ENCODE measurements around the gene CAMSAP1. TPM values are rescaled to one million over a fixed set of nuclear protein-coding genes. Genes with fewer than 3 reads are reported as not detected.

CAMSAP1 gene
- total and polyA plus RNA-seq, 2 donors (not counting 1 experiment from before 2014, with no cell fraction given): 6.6 to 31.0 TPM

- H3K9ac ChIP-seq (ENCODE audit: low read length): no peak overlapping the region
- DNase-seq (no peak), ATAC-seq (ENCODE audit: low read depth) (no peak)
- H3K79me2 ChIP-seq (ENCODE audit: control insufficient read depth, insufficient read depth, low read length): no peaks in the 10 kb centered on the region
- H3K4me1 ChIP-seq (ENCODE audit: control insufficient read depth in 2 of 2, insufficient read depth in 2 of 2, low read length in 2 of 2): no peaks in the 10 kb centered on the region
- H3K9me3 ChIP-seq (ENCODE audit: control extremely low read depth in 1 of 3, control insufficient read depth in 2 of 3, insufficient read depth in 1 of 3, low read length in 2 of 3): no peaks in the 10 kb centered on the region
- H3K9me3 Mint-ChIP-seq (ENCODE audit: insufficient read depth): no peaks in the 10 kb centered on the region
- ChIA-PET CTCF (no interaction called here), POLR2A (no interaction called here)
- H2AFZ ChIP-seq (ENCODE audit: insufficient read depth, low read depth, low read length, poor library complexity, severe bottlenecking): no peak overlapping the region
- H3K4me3 ChIP-seq (ENCODE audit: control extremely low read depth in 1 of 5, extremely low read depth in 1 of 5, insufficient read depth in 1 of 5, low read depth in 2 of 5, low read length in 4 of 5): no peak overlapping the region
- TF ChIP-seq EZH2 (IDR thresholded peaks at IDR 0.05; ENCODE audit: borderline replicate concordance, insufficient read depth, low read depth, low read length, poor library complexity, severe bottlenecking) (no peak), CTCF (IDR thresholded peaks at IDR 0.05) (no peak)
- H3K27ac ChIP-seq (ENCODE audit: low read length in 2 of 2): no peak overlapping the region
- intact Hi-C loops (cut with micrococcal nuclease): no loop called here
- no peaks in the 10 kb centered on the region for H3K27me3 ChIP-seq (replicated peaks in 1 of 4; ENCODE audit: control extremely low read depth in 1 of 4, control insufficient read depth in 3 of 4, insufficient read depth in 4 of 4, low read length in 3 of 4)
- no peaks in the 10 kb centered on the region for H3K4me1 Mint-ChIP-seq
- H3K4me3 Mint-ChIP-seq: no peak overlapping the region
- WGBS (ENCODE audit: insufficient coverage): 81% methylated on average over 35 of the region's 36 CpGs
- H3K4me2 ChIP-seq (replicated peaks; ENCODE audit: low read depth, low read length, poor library complexity, severe bottlenecking): no peak overlapping the region
- H3K27ac Mint-ChIP-seq: no peak overlapping the region
- no peaks in the 10 kb centered on the region for H3K36me3 ChIP-seq (replicated peaks in 1 of 2; ENCODE audit: control extremely low read depth in 1 of 2, control insufficient read depth in 1 of 2, extremely low read depth in 1 of 2, insufficient read depth in 2 of 2, low read length in 1 of 2)
- no peaks in the 10 kb centered on the region for H4K20me1 ChIP-seq (ENCODE audit: control insufficient read depth, insufficient read depth, low read length, poor library complexity, severe bottlenecking)
- no peaks in the 10 kb centered on the region for H3K27me3 Mint-ChIP-seq
These were observed 118.6 kb downstream of the CAMSAP1 start for GRCh38 chr9:135788576-135789300.

GRCh38 chr9:135787776-135788575 is 119.4 kb downstream of the CAMSAP1 start:
- H3K9me3 Mint-ChIP-seq (ENCODE audit: insufficient read depth): no peaks in the 10 kb centered on the region
- WGBS (ENCODE audit: insufficient coverage): 90% methylated on average over 37 of the region's 38 CpGs

More at GRCh38 chr9:135787776-135788575, 119.4 kb downstream of the CAMSAP1 start:
- Histone ChIP-seq H2AFZ (ENCODE audit: insufficient read depth, low read depth, low read length, poor library complexity, severe bottlenecking) (no peak overlapping the region), H3K36me3 (replicated peaks in 1 of 2; ENCODE audit: control extremely low read depth in 1 of 2, control insufficient read depth in 1 of 2, extremely low read depth in 1 of 2, insufficient read depth in 2 of 2, low read length in 1 of 2) (no peaks in the 10 kb centered on the region), H3K9me3 (ENCODE audit: control extremely low read depth in 1 of 3, control insufficient read depth in 2 of 3, insufficient read depth in 1 of 3, low read length in 2 of 3) (no peaks in the 10 kb centered on the region), H3K9ac (ENCODE audit: low read length) (no peak overlapping the region), H3K4me3 (ENCODE audit: control extremely low read depth in 1 of 5, extremely low read depth in 1 of 5, insufficient read depth in 1 of 5, low read depth in 2 of 5, low read length in 4 of 5) (no peak overlapping the region), H3K4me2 (replicated peaks; ENCODE audit: low read depth, low read length, poor library complexity, severe bottlenecking) (no peak overlapping the region), H3K27ac (ENCODE audit: low read length in 2 of 2) (no peak overlapping the region), H3K79me2 (ENCODE audit: control insufficient read depth, insufficient read depth, low read length) (no peaks in the 10 kb centered on the region), H3K4me1 (ENCODE audit: control insufficient read depth in 2 of 2, insufficient read depth in 2 of 2, low read length in 2 of 2) (no peaks in the 10 kb centered on the region), H3K27me3 (replicated peaks in 1 of 4; ENCODE audit: control extremely low read depth in 1 of 4, control insufficient read depth in 3 of 4, insufficient read depth in 4 of 4, low read length in 3 of 4) (no peaks in the 10 kb centered on the region), H4K20me1 (ENCODE audit: control insufficient read depth, insufficient read depth, low read length, poor library complexity, severe bottlenecking) (no peaks in the 10 kb centered on the region)
- no peak overlapping the region for H3K4me3 Mint-ChIP-seq
- TF ChIP-seq CTCF (IDR thresholded peaks at IDR 0.05) (no peak), EZH2 (IDR thresholded peaks at IDR 0.05; ENCODE audit: borderline replicate concordance, insufficient read depth, low read depth, low read length, poor library complexity, severe bottlenecking) (no peak)
- no peak overlapping the region for H3K27ac Mint-ChIP-seq
- CTCF ChIA-PET: no interaction called here
- ATAC-seq (ENCODE audit: low read depth) (no peak), DNase-seq (no peak)
- intact Hi-C loops (cut with micrococcal nuclease): no loop called here
- no peaks in the 10 kb centered on the region for H3K4me1 Mint-ChIP-seq
- no peaks in the 10 kb centered on the region for H3K27me3 Mint-ChIP-seq
- POLR2A ChIA-PET: no interaction called here
